HG03460 (cell line): ENCODE measurements around the gene HOXB5.

Source experiments
- ATAC-seq: cut with Tn5 transposase; IDR thresholded peaks from one replicate; pipeline ENCODE4 v1.9.1; 2021; ENCODE audit not compliant: unreplicated experiment

Gene HOXB5

GRCh38 chr17:48616717-48617470 is 23.3 kb upstream of the HOXB5 start:
- ATAC-seq = no peak

DNA sequence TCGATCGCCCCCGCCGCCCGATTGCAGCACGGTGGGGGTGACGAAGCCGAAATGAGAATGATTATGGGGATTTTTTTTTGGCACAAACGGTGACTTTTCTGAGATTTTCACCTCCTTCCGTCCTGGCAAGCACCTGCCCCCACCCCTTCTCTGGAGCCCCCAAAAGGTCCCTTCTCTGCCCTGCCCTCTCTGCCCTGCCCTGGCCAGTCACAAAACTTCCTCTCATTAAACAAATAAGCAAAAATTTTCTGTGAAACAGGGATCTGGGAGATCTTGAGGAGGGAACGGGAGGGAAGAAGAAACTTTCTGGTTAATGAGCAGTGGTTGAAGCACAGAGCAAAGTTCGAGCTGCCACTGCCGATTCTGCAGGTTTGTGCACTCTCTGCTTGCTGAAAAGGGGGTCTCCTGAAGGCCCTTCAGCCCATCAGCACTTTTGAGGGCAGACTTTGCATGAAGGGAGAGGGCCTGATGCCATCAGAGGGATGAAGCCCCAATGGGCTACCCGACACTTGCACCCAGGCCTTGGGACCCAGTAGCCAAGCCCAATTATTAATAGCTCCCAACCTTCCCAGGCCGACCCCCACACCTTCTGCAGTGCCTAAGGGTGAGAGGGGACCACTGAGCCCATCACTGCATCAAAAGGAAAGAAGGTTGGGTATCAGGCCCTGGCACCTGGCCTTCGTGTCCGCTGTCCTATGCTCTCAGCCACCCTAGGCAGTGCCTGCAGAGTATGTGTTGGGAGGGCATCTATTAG is 22.6 kb upstream of the HOXB5 start:
- no peak for ATAC-seq

GRCh38 chr17:48615047-48615962 is 21.7 kb upstream of the HOXB5 start, which contains the start of gene HOXB8:
Gene HOXB8, minus strand, starts transcription at chr17:48615292. Its CDS starts 588 bp downstream, at chr17:48614704.
- no peak for ATAC-seq

GRCh38 chr17:48613862-48614694 is 20.5 kb upstream of the HOXB5 start:
- ATAC-seq = no peak

DNA sequence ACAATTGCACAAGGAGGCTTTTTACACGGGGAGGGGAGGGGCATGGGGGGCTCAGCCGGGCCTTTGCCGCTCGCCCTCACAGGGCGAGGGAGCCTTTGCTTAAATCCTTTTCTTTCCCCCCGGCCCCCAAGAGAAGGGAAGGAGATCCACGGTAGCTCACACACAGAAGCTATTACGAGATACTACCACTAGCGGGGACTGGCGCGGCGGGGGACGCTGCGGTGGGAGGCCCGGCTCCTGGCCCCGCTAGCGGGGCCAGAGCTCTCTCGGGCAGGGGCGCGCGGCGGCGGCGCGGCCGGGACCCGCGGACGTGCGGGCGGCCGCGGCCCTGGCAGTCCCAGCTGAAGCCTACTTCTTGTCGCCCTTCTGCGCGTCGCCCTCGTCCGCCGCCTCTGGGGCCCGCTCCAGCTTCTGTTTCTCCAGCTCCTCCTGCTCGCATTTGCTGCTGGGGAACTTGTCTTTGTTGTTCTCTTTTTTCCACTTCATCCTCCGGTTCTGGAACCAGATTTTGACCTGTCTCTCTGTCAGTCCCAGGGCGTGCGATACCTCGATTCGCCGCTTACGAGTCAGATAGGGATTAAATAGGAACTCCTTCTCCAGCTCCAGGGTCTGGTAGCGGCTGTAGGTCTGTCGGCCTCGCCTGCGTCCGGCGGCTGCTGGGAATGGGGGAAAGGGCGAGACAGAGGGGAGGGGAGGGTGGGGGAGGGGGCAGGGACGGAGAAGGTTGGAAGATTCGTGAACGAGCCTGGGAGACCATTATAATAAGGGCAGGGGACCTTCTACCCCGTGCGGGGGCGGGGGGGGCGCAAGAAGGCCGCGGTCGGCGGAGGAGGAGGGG is 19.5 kb upstream of the HOXB5 start:
- ATAC-seq = peak; percentile 47

DNA sequence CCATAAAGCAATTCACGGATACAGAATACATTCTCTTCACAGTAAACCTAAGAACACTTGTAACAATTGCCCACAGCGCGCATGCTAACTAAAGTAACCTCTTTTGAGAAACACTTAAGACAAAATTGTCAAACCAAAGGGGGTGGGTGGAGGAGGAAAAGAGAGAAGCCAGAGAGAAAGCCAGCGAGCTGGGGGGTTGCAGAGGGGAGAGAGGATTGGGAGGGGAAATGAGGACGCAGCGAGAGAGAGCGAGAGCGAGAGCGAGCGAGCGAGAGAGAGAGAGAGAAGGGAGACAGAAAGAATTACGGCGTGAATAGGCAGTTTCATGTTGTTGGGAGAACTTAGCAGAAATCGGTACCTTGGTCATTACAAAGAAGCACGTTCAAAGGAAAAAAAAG is 18.9 kb upstream of the HOXB5 start:
- no peak for ATAC-seq

- no peak for ATAC-seq
These were observed 18.3 kb upstream of the HOXB5 start for GRCh38 chr17:48611681-48612455.

DNA sequence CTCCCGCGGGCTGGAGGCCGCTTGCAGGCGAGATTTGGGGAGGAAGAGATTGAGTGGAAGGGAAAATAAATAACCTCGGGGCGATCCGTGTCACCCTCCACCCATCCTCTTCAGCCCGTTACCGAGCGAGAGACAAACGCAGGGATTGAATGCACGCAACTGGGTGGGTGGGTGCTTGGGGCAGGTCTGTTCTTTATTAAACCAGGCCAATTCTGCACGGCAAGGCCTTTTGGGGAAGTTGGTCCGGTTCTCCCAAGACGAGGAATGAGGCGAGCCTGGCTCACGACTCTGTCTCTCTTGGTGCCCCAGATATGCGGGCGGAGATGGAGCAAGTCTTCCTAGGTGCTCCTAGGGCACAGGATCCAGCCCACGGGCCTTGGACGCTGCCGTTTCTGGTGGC is 17.6 kb upstream of the HOXB5 start:
- ATAC-seq = no peak

DNA sequence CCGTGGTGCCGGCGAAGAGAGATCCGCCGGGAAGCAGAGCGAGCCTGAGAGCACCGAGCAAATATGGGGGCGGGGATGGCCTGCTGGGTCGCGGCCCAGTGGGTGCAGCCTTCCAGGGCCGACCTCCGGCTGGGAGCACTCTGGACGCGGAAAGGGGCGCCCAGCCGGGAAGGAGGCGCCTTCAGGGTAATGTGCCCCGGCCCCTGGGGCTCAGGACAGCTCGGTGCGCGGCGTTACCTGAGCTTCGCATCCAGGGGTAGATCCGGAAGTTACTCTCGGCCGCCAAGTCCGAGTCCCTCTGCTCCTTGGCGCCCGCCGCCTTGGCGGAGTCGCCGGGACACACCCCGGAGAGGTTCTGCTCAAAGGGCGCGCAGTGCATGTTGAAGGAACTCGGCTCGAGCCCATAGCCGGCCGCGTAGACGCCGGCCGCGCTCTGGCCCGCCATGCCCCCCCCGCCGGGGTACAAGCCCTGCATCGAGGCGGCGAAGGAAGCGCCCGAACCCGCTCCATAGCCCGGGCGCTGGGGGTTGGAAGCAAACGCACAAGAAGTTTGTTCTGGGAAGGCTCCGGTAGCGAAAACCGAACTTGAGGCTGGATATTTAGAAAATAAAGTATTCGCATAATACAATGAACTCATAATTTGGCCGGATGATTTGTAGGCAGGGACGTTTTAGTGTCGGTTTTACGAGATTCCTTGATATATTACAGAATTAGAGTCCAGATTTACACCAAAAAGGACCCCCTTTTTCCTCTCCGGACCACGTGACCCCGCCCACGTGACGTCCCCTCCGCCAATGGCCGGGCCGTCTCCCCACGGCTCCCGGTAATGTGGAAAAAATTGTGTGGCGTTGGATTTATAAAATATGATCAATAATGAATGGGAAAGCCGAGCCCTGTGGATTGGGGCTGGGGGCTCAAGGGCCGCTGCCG is 17.0 kb upstream of the HOXB5 start, which contains the start of gene HOXB7:
Gene HOXB7, minus strand, starts transcription at position 736 of the 930 bp plus-strand sequence. Its CDS starts 99 bp downstream, at position 637.
- ATAC-seq = no peak

DNA sequence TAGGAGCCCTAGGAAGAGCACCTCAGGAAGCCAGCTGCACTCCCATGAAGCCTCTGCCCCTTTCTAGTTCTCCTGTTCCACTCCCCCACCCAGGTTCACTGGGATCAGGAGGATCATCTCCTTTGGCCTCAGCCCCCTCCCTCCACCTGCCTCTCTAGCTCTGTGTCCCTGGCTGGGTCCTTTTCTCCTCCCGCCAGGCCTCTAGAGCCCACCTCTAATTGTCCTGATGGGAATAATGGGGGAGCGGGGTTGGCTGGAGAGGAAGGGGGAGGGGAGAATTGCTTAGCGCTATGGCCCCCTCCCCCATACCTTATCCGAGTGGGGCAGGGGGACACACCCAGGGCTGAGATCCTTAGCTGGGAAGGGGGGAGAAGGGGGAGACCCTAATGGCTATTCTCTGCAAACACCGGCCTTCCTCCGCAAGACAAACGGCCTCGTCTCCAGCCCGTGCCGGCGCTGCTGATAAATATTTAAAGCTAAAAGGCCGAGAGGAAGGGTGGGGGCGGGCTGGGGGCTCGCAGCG is 16.2 kb upstream of the HOXB5 start:
- ATAC-seq = no peak

DNA sequence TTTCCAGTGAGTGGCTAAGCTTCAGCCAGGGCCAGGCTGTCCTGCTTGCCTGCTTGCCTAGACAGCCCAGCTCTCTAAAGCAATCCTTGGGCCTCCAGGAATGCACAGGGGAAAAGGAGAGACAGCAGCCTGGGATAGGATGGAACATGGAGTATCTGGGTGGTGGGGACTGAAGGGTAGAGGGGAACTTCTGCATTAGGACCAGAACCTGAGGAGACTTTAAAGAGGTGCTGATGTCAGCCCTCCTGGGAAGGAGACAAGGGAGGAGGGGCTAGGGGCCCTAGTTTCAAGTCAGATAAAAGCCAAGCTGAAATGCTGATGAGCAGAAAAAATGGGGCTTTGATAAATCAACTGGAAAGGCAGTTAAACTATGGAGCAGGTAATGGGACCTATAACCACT is 15.5 kb upstream of the HOXB5 start:
- no peak for ATAC-seq

GRCh38 chr17:48608494-48608834 is 14.9 kb upstream of the HOXB5 start:
- ATAC-seq = no peak

DNA sequence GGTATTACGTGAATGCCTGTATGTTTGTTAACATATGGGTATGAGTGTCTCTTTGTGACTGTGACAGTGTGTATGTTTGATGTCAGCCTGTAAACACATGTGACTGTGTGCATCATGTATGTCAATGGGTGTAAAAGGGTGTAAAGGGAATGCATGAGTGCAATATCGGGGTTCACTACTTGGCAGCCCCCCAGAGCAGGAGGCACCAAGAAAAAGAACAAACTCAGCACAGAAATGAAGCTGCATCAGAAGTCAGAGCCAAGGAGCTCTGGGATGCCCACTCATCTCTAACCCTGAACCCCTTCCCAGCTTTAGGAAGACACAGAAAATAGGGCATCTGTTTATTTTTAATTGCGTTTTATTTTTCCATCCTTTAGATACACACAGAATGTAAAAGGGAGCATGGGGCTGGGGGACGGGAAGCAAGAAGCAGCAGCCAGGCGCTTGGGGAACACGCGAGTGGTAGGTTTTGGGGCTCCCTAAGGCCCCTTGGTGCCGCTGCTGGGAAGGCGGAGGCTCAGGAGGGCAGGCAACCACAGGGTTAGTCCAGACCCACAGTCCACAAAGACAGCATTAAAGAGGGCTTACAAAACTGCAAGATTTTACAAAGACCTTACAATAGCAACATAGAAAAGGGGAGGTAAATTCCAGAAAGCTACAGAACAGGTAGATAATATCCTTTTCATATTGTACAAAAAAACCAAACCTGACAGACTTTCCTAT is 13.5 kb upstream of the HOXB5 start:
- no peak for ATAC-seq

DNA sequence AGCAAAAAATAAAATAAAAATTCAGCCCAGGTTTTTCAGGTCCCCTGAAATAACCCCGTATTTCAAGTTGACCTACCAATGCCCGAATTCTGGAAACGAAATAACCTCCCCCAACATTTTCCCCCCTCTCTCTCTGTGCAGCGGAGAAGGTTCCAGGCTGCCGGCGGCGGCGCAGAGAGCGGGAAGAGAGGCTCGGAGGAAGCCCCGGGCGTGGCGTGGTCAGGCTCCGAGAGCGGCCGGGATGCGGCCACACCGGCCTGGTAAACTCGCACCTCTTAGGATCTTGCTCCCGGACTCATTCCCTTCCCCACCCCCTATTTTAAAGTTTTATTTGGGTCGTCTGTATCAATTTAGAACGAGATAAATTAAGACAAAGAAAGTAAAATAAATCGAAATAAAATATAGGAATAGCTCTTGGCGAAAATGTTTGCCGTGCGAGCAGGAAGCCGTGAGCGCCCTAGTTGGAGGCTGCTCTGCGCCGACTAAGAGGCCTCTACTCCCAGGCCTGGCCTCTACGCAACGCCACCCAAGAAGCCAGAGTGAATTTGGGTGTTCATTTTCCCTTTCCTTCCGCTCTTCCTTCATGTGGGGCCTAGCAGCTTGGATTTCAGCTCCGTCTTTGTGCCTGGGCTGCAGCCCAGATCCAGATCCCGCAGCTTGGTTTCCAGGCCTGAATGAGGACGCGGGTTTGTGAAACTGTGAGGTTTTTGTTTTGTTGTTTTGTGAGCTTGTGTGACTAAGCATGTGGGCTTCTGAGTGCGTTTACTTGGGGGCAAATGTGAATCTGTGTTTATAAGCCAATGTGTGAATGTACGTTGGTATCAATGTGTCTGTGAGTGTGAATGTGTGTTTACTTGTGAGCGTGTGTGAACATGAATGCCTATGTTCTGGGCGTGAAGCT is 12.7 kb upstream of the HOXB5 start:
- no peak for ATAC-seq

- no peak for ATAC-seq
These were observed 11.9 kb upstream of the HOXB5 start for GRCh38 chr17:48605409-48605919.
